ENCODE results near the gene SPATA21.

SPATA21 gene

DNA sequence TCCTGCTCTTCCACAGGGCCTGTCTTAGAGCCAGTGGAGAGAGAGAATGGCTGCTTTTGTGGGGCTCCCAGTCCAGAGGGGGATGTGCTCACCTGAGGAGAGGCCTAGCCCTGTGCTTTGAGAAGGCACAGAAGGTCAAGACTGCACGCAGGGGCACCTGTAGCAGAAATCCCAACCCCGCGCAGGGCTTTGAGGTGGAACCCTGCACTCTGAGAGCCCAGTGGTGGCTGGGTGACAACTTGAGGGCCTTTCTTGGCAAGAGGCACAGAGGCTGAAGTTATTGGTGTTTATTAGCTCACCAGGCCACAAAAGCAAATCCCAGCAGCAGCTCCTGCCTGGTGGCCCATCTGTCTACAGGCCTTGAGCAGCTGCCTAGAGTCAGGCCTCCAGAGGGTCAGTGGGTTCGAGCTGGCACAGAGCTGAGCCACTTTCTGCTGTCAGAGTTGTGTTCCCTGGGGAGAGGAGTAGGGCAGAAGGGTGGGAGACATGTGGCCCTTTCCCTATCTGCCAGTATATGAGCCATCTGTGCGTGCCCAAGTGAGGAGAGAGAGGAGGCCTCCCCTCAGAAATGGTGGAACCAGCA lies 38.8 kb downstream of the SPATA21 start:
- no peaks in the 10 kb centered on the region for H3K9me3 ChIP-seq
- no peaks in the 10 kb centered on the region for H3K27me3 ChIP-seq
- intact Hi-C loops (cut with DNase I; ENCODE audit: low total_unique reads): no loop called here
- H3K4me3 ChIP-seq: no peak overlapping the region
- H3K4me1 ChIP-seq: peaks cover 0 to 20% (median 12%) of the 10 kb centered on the region in 4 donors
- DNase-seq: no peak
- peaks cover 31 to 71% (median 61%) of the 10 kb centered on the region in 3 donors for H3K36me3 ChIP-seq
- H3K27ac ChIP-seq: no peak overlapping the region
- TF ChIP-seq, protein P1, sequence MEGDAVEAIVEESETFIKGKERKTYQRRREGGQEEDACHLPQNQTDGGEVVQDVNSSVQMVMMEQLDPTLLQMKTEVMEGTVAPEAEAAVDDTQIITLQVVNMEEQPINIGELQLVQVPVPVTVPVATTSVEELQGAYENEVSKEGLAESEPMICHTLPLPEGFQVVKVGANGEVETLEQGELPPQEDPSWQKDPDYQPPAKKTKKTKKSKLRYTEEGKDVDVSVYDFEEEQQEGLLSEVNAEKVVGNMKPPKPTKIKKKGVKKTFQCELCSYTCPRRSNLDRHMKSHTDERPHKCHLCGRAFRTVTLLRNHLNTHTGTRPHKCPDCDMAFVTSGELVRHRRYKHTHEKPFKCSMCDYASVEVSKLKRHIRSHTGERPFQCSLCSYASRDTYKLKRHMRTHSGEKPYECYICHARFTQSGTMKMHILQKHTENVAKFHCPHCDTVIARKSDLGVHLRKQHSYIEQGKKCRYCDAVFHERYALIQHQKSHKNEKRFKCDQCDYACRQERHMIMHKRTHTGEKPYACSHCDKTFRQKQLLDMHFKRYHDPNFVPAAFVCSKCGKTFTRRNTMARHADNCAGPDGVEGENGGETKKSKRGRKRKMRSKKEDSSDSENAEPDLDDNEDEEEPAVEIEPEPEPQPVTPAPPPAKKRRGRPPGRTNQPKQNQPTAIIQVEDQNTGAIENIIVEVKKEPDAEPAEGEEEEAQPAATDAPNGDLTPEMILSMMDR (IDR thresholded peaks at IDR 0.05): no peak

DNA sequence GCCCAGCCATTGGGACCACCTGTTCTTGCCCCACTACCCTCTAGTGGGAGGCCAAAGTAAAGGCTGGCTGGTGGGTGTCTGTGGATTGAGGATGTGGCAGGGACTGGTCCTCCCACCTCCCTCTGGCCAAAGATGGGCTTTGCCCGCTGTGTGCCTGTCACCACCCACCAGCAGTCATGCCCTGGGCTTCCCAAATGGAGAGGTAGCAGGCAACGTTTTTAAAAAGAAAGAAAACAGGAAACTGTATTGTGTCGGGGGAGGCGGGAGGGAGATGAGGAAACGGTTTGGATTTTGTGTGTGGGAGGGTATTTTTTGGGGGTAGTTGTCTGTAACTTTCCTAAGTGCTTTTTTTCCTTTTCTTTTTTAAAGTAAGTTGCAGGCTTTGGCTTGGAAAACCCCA lies 40.1 kb downstream of the SPATA21 start:
- H3K36me3 ChIP-seq: peaks cover 31 to 74% (median 64%) of the 10 kb centered on the region in 3 donors
- H3K27ac ChIP-seq: no peak overlapping the region
- intact Hi-C loops (cut with DNase I; ENCODE audit: low total_unique reads): no loop called here
- H3K4me1 ChIP-seq: peaks cover 0 to 33% (median 24%) of the 10 kb centered on the region in 4 donors
- no peaks in the 10 kb centered on the region for H3K27me3 ChIP-seq
- DNase-seq: no peak
- TF ChIP-seq, protein P1 (IDR thresholded peaks at IDR 0.05): no peak
- no peak overlapping the region for H3K4me3 ChIP-seq
- no peaks in the 10 kb centered on the region for H3K9me3 ChIP-seq

DNA sequence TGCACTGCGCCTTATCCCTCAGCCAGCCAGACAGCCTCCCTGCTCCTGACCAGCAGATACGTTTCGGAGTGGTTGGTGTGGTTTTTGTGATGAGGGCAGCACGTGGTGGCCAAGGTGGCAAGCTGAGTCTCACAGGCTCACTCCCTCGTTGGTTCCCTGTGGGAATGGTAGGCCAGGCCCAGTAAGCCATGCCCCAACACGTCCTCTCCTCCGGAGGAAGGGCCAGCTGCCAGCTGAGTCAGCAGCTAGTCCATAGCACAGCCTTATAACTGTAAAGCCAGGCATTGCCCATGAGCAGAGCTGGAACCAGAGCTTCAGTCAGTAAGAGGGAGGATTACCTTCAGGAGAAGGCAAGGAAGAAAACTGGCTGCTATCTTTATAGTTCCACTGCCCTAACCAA lies 40.6 kb downstream of the SPATA21 start:
- H3K27me3 ChIP-seq: no peaks in the 10 kb centered on the region
- peak in 1 of 2 donors; percentile 37 for DNase-seq
- peaks cover 0 to 39% (median 29%) of the 10 kb centered on the region in 4 donors for H3K4me1 ChIP-seq
- H3K27ac ChIP-seq: no peak overlapping the region
- no peaks in the 10 kb centered on the region for H3K9me3 ChIP-seq
- intact Hi-C loops (cut with DNase I; ENCODE audit: low total_unique reads): no loop called here
- TF ChIP-seq, protein P1 (IDR thresholded peaks at IDR 0.05): no peak
- peaks cover 31 to 74% (median 64%) of the 10 kb centered on the region in 3 donors for H3K36me3 ChIP-seq
- H3K4me3 ChIP-seq: no peak overlapping the region

DNA sequence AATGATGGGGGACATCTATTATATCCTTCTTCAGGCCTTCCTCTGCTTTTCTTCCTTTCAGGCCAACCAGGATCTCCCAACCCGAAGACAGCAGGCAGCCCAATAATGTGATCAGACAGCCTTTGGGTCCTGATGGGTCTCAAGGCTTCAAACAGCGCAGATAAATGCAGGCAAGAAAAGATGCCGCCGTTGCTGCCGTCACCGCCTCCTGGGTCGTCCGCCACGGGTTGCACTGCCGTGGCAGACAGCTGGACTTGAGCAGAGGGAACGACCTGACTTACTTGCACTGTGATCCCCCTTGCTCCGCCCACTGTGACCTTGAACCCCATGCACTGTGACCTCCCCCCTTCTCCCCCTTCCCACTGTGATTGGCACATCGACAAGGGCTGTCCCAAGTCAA lies 42.2 kb downstream of the SPATA21 start:
- no peak overlapping the region for H3K4me3 ChIP-seq
- H3K27ac ChIP-seq: no peak overlapping the region
- no peak for DNase-seq
- no peaks in the 10 kb centered on the region for H3K9me3 ChIP-seq
- H3K4me1 ChIP-seq: peaks cover 0 to 55% (median 34%) of the 10 kb centered on the region in 4 donors
- intact Hi-C loops (cut with DNase I; ENCODE audit: low total_unique reads): no loop called here
- TF ChIP-seq, protein P1 (IDR thresholded peaks at IDR 0.05): no peak
- H3K27me3 ChIP-seq: no peaks in the 10 kb centered on the region
- H3K36me3 ChIP-seq: peaks cover 31 to 68% (median 64%) of the 10 kb centered on the region in 3 donors

DNA sequence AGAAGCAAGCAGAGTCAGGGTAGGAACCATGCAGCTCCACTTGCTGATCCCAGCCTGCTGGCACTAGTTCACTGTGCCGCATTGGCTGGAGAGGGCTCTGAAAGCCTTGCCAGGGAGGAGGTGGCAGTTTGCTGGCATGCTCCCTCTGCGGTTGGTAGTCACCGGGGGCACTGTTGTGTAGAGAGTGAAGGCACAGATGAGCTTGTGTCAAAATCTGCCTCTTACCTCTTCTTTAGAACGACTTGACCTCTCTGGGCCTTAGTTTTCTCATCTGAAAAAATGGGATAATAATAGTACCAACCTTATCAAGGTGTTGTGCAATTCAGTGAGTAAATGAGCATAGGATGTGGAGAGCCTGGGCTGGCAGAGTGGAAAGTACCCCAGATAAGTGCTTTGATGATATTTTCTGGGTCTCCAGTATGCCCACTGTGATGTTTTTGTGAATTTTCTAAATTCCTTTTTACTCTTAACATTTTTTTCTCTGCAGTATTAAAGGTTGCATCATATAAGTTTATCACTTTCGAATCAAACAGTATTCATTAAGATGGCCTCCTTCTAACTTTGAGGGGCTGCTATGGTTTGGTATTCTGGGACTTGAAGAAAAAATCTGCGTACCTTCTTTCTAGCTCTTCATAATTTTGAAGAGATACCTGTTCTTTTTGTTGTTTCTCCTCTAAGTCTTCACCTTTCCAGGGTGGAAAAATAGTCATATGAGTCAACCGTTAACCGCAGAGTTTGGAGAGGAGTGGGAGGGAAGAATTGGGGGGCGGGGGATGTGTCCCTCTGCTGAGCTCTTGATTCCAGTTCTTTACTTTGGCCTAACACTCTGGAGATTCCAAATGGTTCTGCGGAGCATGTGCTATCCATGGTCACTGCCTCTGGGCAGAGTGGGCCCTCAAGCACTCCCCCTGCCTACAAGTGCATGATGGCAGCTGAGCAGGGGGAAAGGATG lies 43.4 kb downstream of the SPATA21 start:
- TF ChIP-seq, protein P1 (IDR thresholded peaks at IDR 0.05): no peak
- no peak for DNase-seq
- peak overlapping the region; percentile 1 to 5 for H3K27ac ChIP-seq
- peaks cover 0 to 65% (median 36%) of the 10 kb centered on the region in 4 donors for H3K4me1 ChIP-seq
- H3K9me3 ChIP-seq: no peaks in the 10 kb centered on the region
- intact Hi-C loops (cut with DNase I; ENCODE audit: low total_unique reads): no loop called here
- H3K27me3 ChIP-seq: no peaks in the 10 kb centered on the region
- H3K4me3 ChIP-seq: no peak overlapping the region
- H3K36me3 ChIP-seq: peaks cover 31 to 56% (median 55%) of the 10 kb centered on the region in 3 donors
